Measurements from ENCODE around the gene IDH3A. TPM values are rescaled to one million over a fixed set of nuclear protein-coding genes. Genes with fewer than 3 reads are reported as not detected.

The IDH3A gene
- total and polyA plus RNA-seq, 9 of the 15 experiments (the other 6 are each of a cell fraction or from before 2014, with no cell fraction given) = 37.4 to 249 (median 107) TPM

GRCh38 chr15:78133801-78134200 lies 15.4 kb upstream of the IDH3A start:
- Histone ChIP-seq H3K9me1 (ENCODE audit: control insufficient read depth, insufficient read depth, low read length) (no peaks in the 10 kb centered on the region), H3K79me2 (ENCODE audit: control insufficient read depth, insufficient read depth, low read length) (peaks cover 9% of the 10 kb centered on the region; the same call in 2 of the 3 replicates), H4K20me1 (replicated peaks; ENCODE audit: control insufficient read depth, insufficient read depth, low read length) (no peaks in the 10 kb centered on the region; the same call in 1 of the 2 replicates), H3K9me3 (replicated peaks; ENCODE audit: control insufficient read depth, insufficient read depth, low read depth, low read length) (no peaks in the 10 kb centered on the region), H3K9ac (ENCODE audit: insufficient read depth in 1 of 2, low read depth in 2 of 2, low read length in 2 of 2) (no peak overlapping the region), H3K27me3 (ENCODE audit: control insufficient read depth in 2 of 2, insufficient read depth in 2 of 2, low read length in 2 of 2) (no peaks in the 10 kb centered on the region), H3K4me3 (no peak overlapping the region), H3K4me2 (ENCODE audit: insufficient read depth, low read length) (no peak overlapping the region), H3K27ac (ENCODE audit: extremely low read depth, low read depth, low read length) (no peak overlapping the region), H3K4me1 (replicated peaks in 1 of 2; ENCODE audit: control insufficient read depth in 2 of 2, insufficient read depth in 2 of 2, low read length in 2 of 2) (peaks cover 17 to 29% of the 10 kb centered on the region in 2 experiments), H3K36me3 (ENCODE audit: control insufficient read depth, insufficient read depth, low read length) (no peaks in the 10 kb centered on the region), H2AFZ (ENCODE audit: low read depth, low read length) (no peak overlapping the region)
- TF ChIP-seq KDM4B (IDR thresholded peaks at IDR 0.05; ENCODE audit: borderline replicate concordance in 2 of 2, low read depth in 1 of 2) (no peak), ZNF76 (CRISPR knock-in tag; IDR thresholded peaks at IDR 0.05; ENCODE audit: borderline replicate concordance) (no peak), CEBPG (CRISPR knock-in tag; IDR thresholded peaks at IDR 0.05) (no peak), CEBPG (tag; conservative IDR thresholded peaks at IDR 0.05 in 1 of 2, IDR thresholded peaks at IDR 0.05 in 1 of 2) (no peak), ZNF324 (CRISPR knock-in tag; IDR thresholded peaks at IDR 0.05) (no peak), TEAD4 (IDR thresholded peaks at IDR 0.05; ENCODE audit: low read length) (no peak), TEAD4 (CRISPR knock-in tag; IDR thresholded peaks at IDR 0.05; ENCODE audit: borderline replicate concordance) (no peak), BDP1 (IDR thresholded peaks at IDR 0.05; ENCODE audit: insufficient read depth, insufficient read length) (no peak), BCL6 (CRISPR knock-in tag; IDR thresholded peaks at IDR 0.05) (no peak)
- TF ChIP-seq, protein P1, sequence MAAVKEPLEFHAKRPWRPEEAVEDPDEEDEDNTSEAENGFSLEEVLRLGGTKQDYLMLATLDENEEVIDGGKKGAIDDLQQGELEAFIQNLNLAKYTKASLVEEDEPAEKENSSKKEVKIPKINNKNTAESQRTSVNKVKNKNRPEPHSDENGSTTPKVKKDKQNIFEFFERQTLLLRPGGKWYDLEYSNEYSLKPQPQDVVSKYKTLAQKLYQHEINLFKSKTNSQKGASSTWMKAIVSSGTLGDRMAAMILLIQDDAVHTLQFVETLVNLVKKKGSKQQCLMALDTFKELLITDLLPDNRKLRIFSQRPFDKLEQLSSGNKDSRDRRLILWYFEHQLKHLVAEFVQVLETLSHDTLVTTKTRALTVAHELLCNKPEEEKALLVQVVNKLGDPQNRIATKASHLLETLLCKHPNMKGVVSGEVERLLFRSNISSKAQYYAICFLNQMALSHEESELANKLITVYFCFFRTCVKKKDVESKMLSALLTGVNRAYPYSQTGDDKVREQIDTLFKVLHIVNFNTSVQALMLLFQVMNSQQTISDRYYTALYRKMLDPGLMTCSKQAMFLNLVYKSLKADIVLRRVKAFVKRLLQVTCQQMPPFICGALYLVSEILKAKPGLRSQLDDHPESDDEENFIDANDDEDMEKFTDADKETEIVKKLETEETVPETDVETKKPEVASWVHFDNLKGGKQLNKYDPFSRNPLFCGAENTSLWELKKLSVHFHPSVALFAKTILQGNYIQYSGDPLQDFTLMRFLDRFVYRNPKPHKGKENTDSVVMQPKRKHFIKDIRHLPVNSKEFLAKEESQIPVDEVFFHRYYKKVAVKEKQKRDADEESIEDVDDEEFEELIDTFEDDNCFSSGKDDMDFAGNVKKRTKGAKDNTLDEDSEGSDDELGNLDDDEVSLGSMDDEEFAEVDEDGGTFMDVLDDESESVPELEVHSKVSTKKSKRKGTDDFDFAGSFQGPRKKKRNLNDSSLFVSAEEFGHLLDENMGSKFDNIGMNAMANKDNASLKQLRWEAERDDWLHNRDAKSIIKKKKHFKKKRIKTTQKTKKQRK (IDR thresholded peaks at IDR 0.05; ENCODE audit: borderline replicate concordance, low read depth, low read length) = no peak
- TF ChIP-seq, protein P2, sequence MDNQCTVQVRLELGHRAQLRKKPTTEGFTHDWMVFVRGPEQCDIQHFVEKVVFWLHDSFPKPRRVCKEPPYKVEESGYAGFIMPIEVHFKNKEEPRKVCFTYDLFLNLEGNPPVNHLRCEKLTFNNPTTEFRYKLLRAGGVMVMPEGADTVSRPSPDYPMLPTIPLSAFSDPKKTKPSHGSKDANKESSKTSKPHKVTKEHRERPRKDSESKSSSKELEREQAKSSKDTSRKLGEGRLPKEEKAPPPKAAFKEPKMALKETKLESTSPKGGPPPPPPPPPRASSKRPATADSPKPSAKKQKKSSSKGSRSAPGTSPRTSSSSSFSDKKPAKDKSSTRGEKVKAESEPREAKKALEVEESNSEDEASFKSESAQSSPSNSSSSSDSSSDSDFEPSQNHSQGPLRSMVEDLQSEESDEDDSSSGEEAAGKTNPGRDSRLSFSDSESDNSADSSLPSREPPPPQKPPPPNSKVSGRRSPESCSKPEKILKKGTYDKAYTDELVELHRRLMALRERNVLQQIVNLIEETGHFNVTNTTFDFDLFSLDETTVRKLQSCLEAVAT (IDR thresholded peaks at IDR 0.05) = no peak
- TF ChIP-seq, protein P3, sequence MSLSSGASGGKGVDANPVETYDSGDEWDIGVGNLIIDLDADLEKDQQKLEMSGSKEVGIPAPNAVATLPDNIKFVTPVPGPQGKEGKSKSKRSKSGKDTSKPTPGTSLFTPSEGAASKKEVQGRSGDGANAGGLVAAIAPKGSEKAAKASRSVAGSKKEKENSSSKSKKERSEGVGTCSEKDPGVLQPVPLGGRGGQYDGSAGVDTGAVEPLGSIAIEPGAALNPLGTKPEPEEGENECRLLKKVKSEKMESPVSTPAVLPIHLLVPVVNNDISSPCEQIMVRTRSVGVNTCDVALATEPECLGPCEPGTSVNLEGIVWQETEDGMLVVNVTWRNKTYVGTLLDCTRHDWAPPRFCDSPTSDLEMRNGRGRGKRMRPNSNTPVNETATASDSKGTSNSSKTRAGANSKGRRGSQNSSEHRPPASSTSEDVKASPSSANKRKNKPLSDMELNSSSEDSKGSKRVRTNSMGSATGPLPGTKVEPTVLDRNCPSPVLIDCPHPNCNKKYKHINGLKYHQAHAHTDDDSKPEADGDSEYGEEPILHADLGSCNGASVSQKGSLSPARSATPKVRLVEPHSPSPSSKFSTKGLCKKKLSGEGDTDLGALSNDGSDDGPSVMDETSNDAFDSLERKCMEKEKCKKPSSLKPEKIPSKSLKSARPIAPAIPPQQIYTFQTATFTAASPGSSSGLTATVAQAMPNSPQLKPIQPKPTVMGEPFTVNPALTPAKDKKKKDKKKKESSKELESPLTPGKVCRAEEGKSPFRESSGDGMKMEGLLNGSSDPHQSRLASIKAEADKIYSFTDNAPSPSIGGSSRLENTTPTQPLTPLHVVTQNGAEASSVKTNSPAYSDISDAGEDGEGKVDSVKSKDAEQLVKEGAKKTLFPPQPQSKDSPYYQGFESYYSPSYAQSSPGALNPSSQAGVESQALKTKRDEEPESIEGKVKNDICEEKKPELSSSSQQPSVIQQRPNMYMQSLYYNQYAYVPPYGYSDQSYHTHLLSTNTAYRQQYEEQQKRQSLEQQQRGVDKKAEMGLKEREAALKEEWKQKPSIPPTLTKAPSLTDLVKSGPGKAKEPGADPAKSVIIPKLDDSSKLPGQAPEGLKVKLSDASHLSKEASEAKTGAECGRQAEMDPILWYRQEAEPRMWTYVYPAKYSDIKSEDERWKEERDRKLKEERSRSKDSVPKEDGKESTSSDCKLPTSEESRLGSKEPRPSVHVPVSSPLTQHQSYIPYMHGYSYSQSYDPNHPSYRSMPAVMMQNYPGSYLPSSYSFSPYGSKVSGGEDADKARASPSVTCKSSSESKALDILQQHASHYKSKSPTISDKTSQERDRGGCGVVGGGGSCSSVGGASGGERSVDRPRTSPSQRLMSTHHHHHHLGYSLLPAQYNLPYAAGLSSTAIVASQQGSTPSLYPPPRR (CRISPR knock-in tag; IDR thresholded peaks at IDR 0.05; ENCODE audit: borderline replicate concordance) = no peak
- in situ Hi-C loops (cut with MboI) = no loop called here
- ATAC-seq = no peak
- POLR2A ChIA-PET = no interaction called here
- no peak for FAIRE-seq
- no TSS peak for BruUV-seq (replicated peaks)
- WGBS (ENCODE audit: insufficient coverage, low coverage, missing lambda C conversion rate) = 64% methylated on average over 2 of the region's 2 CpGs
- CTCF ChIA-PET (ENCODE audit: low intra/inter-chr PET ratio) = interaction anchor here (0.6 kb wide), 1 partner anchor 108 kb away, joined by 3 read pairs; no protein-coding TSS in a partner anchor
- intact Hi-C loops (cut with micrococcal nuclease) = loop anchor here (5.0 kb wide), 1 partner anchor 108 kb away; no protein-coding TSS in a partner anchor
- no peak for DNase-seq (ENCODE audit: extremely low read depth in 1 of 4, low spot score in 3 of 4)
